ENCODE results near the gene MEAK7.

GRCh38 chr16:84537491-84538151, 33.2 kb upstream of the MEAK7 start:
- TF ChIP-seq CTCF (conservative IDR thresholded peaks at IDR 0.05 in 1 of 2, IDR thresholded peaks at IDR 0.05 in 1 of 2; ENCODE audit: low read depth in 1 of 2, low read length in 2 of 2) = no peak
- no peak for TF ChIP-seq EZH2 (IDR thresholded peaks at IDR 0.05; ENCODE audit: low read length, missing control alignments)

Measured in fibroblast of lung (primary cell).